T-helper 22 cell (primary cell): ENCODE results near the gene NTRK2.

ENCODE experiments used
- DNase-seq: peaks from one replicate; pipeline ENCODE4 v3.0.0-alpha.2; 2020; ENCODE audit warnings: low read depth

Gene NTRK2

DNA sequence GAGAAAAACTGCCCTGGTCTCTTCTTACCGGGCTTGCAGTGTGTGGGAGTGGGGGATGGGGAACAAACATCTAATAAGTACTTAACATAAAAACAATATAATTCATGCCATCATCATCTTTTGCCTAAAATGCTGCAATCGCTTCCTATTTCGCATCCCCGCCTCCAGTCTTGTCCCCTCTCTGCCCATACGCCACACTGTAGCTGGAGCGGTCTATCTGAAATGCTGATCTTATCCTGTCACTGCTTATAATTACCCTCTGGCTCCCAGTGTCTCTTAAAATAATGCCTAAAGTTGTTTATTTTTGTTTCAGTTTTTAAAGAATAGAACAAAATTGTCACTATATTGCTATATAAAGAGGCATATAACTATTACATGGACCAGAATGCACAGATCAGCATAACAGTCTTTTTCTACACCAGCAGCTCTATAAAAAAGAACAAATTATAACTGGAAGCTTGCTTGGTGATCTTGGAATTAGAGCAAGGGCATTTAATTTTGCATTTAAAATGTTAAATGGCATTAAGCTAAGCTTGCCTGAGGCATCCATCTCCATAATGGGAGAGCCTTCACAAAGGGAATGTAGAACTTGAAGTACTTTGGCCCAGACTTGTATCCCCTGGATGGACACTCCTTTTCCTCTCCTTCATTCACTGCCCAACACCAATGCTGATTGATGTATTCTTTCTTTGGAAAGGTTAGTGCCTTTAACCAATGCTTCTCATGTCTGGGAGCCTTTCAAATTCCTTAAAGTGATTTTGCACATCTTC is 12.2 kb downstream of the NTRK2 start:
- DNase-seq, result no peak

GRCh38 chr9:84686068-84686467 is 16.5 kb downstream of the NTRK2 start:
- DNase-seq, result no peak

GRCh38 chr9:84688956-84689355 is 19.4 kb downstream of the NTRK2 start:
- no peak for DNase-seq

DNA sequence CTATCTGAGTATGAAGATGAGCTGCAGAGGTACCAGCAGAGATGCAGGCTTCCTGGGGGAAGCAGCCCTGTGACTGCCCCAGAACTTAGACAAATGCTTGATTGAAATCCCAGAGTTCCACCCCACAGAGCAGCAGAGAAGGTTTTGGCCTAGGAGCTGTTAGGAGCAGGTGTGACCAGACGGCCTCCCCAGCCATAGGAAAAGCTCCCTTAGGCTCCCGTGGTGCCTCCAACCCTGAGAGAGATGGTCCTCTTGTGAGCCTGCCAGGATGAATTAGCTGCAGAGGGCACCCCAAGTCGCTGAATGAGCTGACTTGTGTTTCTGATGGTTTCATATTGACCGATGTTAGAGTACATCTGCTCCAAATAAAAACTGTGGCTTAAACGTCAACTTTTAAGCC is 22.1 kb downstream of the NTRK2 start:
- no peak for DNase-seq

- no peak for DNase-seq
Measured at GRCh38 chr9:84694248-84694647, 24.7 kb downstream of the NTRK2 start.

- no peak for DNase-seq
Measured at GRCh38 chr9:84697042-84697441, 27.5 kb downstream of the NTRK2 start.

DNA sequence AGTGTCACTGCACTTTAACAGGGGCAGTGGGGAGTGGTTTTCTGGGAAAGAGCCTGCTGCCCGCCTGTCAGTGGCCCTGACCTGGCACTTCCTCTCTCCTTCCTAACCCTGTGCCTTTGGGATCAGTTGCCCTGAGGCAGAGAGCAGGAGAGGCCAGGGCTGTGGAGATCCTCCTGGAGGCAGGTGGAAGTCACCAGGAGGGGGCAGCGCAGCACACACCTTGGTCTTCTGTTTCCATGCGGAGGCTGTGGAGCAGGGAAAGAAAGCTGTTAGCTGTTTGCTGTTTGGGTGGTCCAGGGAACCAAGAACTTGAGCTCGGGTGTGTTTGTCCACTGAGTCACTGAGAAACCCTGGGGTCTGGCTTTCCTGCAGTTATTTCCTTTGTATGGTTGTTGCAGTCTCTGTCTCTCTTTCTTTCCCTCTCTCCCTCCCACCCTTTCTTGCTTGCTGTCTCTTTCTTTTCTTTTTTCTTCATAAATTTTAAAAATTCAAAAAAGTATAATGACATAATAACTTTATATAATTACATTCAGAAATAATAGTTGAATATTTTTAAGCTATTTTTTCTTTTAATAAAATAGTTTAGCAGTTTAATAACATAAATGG is 28.1 kb downstream of the NTRK2 start:
- no peak for DNase-seq

DNA sequence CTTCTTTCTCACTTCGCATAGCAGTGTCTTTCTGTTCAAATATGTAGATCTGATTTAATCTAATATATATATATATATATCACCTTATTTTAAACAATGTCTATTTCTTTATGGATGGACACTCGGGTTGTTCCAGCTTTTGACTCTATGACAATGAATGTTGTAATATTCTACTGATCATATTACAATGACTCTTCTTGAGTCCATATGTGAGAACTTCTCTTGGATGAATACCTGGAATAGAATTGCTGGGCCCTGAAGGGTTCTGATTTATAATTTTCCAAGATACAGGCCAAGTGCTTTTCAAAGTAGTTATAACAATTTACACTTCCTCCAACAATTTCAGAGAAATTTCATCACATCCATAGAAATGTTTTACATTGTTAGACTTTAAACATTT is 28.8 kb downstream of the NTRK2 start:
- no peak for DNase-seq

DNA sequence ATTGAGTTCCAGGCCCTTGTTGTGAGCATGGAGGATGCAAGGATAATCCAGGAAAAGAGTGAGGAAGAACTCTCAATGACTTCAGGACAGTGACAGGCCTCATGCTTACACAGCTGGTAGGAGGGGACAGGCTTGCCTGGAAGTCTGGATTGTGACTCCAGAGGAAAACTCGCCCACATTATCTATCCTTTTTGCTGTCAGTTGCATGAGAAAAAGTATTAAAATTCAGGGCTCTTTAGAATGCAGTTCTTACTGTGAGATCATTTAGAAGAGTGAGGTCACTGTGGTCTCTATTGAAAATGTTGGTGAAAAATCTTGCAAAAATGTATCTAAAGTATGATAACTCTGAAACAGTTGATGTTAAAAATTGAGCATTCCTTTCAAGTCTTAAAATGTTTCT is 30.5 kb downstream of the NTRK2 start:
- DNase-seq, result no peak

DNA sequence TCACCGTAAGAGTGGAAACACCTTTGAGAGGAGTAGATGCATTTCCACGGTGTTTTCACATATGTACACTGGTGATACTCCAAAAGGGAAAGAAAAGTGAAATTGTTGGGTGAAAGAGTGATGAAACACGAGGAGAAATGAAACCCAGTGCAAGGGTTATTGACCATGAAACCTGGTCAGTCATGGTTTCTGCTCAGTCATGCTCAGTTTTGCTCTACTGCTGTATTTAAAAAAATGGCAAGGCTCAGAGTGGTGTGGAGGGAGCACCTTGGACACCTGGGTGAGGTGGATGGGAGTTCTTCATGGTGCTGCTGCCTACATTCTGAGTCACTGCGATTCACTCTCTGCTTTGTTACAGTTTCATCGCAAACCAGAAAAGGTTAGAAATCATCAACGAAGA is 32.3 kb downstream of the NTRK2 start:
- no peak for DNase-seq

DNA sequence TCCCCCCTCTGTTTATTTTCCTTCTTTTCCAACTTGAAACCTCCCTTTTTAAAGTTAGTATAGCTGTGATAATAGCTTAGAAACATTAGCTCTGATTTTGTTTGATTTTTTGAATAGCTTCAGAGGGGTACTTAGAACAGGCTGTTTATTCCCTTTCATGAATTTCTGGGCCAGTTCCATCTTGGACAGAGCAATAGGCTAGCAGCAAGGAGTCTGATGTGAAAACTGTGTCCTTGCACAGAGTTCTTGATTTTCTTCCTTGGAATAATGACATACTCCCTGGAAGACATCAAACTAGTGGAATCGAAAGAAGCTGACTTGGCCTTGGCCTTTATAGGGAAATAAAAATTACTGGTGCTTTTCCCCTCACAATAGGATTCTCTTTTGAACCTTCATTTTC is 32.9 kb downstream of the NTRK2 start:
- DNase-seq, result no peak

DNA sequence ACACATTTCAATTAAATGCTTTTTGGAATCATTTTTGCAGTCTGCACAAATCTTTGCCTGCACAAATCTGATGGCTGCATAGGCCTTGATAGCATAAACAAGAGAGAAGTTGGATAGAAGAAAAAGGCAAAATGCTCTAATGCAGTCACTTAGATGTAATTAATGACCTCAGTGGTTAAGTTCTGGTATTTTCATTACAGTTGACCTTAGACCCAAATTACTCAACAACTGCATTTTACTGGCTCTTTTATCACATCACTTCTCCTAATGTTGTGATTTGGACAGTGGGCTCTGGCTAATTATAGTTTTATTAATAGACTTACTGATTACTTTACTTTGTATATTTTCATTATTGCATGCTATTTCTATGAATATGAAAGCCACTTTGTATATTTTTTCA is 34.3 kb downstream of the NTRK2 start:
- no peak for DNase-seq

- DNase-seq, result no peak
Measured at GRCh38 chr9:84705128-84705527, 35.6 kb downstream of the NTRK2 start.

DNA sequence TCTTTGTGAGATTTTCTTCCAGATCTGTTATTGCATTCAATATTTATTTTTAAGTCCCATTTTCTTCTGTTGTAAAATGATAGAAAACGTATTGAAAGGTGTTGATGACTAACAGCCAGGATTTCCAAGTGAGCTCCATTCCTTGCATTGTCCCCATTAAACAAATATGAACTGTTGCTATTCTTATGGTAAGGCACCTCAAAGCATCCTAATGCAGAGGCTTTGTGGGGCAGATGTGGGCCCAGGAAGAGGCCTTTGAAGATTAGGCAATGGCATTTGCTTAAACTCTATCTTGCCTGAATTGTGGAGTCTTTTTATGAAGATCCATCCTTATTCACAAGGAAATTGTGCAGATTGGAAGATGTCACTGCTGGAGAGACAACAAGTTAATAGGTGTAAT is 38.9 kb downstream of the NTRK2 start:
- DNase-seq, result no peak

DNA sequence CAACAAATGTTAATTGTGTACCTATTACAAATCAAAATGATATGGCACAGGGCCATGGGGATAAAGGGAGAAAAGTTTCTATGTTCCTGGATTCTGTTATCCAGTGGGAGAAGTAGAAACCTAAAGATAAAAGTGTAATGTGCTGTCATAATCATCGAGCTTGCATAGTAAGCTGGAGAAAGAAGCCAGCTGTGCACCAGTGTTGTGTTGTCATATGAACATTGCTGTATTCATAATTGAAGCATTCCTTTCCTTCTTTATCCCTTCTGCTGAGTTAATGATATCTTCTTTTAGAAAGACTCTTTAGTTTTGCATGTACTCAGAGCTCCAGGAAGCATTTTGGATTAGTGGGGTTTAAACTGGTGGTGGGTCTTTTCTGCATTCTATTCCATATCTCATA is 39.5 kb downstream of the NTRK2 start:
- no peak for DNase-seq

DNA sequence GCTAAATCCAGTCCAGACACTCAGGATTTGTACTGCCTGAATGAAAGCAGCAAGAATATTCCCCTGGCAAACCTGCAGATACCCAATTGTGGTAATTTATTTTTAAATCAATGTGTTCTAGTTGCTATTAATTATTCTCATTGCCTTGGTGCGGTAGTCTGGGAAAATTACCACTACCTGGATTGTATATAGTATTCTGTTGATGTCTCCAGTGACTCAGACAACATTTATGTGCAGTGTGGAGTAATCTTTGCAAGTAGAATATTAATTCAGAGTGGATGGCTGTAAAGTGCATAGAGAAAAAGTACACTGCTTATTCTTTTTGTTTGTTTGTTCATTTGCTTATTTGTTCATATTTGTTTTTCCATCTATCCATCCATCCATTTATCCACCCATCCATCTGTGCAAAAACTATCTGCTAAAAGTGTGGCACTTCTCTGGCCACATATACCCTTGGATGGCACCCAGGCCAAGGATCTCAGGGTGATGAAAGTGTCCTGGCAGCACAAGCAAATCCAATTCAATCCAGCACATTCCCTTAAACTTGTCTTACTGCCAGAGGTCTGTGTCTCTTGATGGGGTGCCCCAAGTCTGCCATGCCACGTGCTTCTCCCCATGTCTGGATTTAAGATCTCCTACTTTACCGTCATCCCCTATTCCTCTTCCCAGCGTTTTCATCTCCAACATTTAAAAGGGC is 41.3 kb downstream of the NTRK2 start:
- no peak for DNase-seq

DNA sequence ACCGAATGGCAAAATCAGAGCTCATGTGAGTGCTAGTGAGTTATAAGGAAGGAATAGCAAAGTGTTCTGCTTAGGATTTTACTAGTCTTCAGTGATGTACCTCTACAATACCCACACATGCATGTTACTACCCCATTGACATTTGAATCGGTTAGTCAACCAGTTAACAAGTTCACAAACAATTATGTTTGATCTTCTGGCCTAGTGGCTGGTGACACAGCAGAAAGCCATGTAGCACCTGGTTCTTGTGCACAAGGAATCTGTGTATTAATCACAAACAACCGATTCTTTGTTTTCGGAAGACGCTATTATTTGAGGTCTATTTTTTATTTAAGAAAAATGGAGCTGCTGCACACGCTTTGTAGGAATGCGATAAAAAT is 41.9 kb downstream of the NTRK2 start:
- DNase-seq, result no peak

- no peak for DNase-seq
Measured at GRCh38 chr9:84711936-84712335, 42.4 kb downstream of the NTRK2 start.

GRCh38 chr9:84716217-84716616 is 46.7 kb downstream of the NTRK2 start:
- DNase-seq, result no peak

DNA sequence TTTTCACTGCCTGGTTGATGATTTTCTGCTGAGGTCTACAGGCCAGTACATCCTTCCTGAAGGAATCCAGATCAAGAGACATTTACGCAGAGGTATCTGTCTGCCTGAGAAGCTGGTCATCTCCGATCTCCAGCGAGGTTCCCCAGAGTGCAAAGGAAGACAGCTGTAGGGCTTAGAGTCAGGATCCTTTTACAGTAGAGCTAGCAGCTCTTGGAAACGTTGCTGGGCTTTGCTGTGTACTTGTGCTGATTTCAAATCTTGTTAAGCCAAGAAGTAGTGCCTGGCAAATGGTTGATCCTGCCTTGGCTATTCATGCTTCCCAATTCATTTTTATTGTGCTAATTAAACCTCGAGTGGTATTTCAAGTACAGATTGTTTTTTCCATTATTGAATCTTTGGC is 48.9 kb downstream of the NTRK2 start:
- no peak for DNase-seq

DNA sequence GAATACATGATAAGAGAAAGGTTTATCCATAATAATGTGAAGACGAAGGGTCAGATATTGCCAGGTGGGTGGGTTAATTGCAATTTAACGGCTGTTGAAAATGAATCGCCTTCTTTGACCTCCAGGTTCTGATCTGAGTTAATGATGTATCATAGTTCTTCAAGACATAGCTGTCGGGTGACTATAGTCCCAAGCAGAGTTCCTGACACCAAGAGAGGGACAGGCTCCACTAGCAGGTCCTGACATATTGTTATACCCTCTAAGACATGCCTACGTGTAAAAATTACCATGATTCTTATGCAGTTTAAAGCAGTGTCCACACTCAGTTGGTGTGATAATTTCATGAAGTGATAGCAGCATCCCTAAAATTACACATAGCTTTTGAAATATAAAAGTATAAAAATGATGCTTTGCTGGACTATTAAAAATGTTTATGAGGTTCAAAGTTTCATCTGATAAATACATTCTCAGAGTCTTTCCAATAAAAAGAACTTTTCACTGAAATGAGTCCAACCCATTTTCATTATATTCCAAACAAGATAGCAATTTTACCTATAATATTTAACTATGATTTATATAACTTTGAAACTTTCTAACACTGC is 53.0 kb downstream of the NTRK2 start:
- no peak for DNase-seq

DNA sequence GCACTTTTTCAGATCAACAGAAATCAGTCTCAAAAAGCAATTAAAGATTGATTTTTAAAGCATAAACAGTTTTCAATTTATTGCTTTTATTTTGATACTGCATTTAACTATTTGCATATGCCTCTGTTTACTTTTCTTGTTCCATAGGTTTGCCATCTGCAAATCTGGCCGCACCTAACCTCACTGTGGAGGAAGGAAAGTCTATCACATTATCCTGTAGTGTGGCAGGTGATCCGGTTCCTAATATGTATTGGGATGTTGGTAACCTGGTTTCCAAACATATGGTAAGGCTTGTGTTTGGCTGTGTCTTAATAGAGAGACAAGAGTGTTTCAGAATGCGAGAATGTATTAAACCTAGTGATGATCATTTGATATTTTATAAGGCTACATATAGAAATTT is 53.9 kb downstream of the NTRK2 start:
- no peak for DNase-seq

DNA sequence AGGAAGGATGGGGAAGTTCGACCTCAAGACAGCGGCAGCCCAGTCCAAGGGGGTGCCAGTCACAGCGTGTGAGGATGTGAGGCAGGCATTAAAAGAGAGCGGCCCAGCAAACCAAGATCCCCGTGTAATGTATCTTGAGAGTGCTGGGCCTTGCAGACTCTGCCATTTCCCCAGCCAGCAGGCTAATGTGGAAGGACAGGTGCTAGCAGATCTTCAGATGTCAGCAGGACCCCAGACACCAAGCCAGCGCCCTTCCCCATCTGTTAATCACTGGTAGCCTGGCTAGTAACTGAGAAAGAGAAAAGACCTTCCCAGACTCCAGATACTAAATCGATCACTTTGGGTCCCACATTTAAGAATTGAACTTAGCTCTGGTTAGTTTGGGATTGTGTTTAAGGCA is 62.2 kb downstream of the NTRK2 start:
- no peak for DNase-seq
